T-helper 17 cell (primary cell): ENCODE results near the gene ATF6. TPM values are rescaled to one million over a fixed set of nuclear protein-coding genes. Genes with fewer than 3 reads are reported as not detected.
A peak's percentile ranks its signal among the peaks of the same experiment; 100 is the strongest.

Experiments
- ATAC-seq: fragments of 150-1000 bp; cut with Tn5 transposase; 2 replicates; pipeline ENCODE4 v1.10.0; 2021; ENCODE audit warnings: mild to moderate bottlenecking, moderate library complexity
- DNase-seq, 3 donors: peaks; one replicate each; pipeline versions ENCODE4 v3.0.0 to v3.0.0-alpha.2; 2020 to 2021
- H3K9me3 ChIP-seq: one replicate; pipeline ENCODE4 v1.7.0; 2013; ENCODE audit warnings: low read length, mild to moderate bottlenecking; ENCODE audit not compliant: control insufficient read depth, poor library complexity, severe bottlenecking
- H3K27ac Mint-ChIP-seq: one replicate; pipeline ENCODE4 v1.8.0; 2022; ENCODE audit warnings: mild to moderate bottlenecking, moderate library complexity, mixed read lengths
- H3K27me3 Mint-ChIP-seq: one replicate; pipeline ENCODE4 v1.8.0; 2022; ENCODE audit warnings: mixed read lengths
- H3K36me3 Mint-ChIP-seq: one replicate; pipeline ENCODE4 v1.8.0; 2022; ENCODE audit warnings: low read depth, mixed read lengths
- H3K4me1 Mint-ChIP-seq: one replicate; pipeline ENCODE4 v1.8.0; 2022; ENCODE audit warnings: mild to moderate bottlenecking, mixed read lengths
- H3K4me3 Mint-ChIP-seq: one replicate; pipeline ENCODE4 v1.8.0; 2022; ENCODE audit warnings: mild to moderate bottlenecking, moderate library complexity, mixed read lengths
- total RNA-seq, 4 donors: library from RNA in 2 of 4; stranded (reverse) in 2 of 4; gene quantifications; one replicate each; pipeline ENCODE4 v1.2.3 and lab custom pipeline; 2022 to 2026

The ATF6 gene
- total RNA-seq, 2 donors from 2014 or later: 17.0 to 18.6 TPM

DNA sequence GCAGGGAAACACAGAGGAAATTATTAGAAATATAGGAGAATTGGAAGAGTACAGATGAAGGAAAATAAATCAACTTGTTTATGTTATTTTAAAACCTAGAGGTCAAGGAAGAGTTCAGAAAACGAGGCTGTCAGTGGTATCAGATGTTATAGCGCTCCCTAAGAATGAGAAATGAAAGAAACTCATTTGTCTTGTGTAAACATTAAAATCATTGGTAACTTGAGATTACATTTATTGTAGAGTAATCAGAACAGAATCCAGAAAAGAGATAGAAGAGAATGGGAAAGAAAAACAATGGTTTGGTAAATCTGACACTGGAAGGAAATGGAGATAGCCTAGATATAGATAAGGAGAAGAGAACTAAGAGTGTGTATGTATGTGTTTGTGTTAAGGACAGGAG is 106.4 kb downstream of the ATF6 start:
- DNase-seq: no peak
- H3K9me3 ChIP-seq: no peaks in the 10 kb centered on the region
- Mint-ChIP-seq H3K4me3 (no peak overlapping the region), H3K27me3 (no peaks in the 10 kb centered on the region), H3K4me1 (peaks cover 4% of the 10 kb centered on the region), H3K36me3 (peaks cover 4% of the 10 kb centered on the region), H3K27ac (peak overlapping the region; percentile 14)
- ATAC-seq: no peak

DNA sequence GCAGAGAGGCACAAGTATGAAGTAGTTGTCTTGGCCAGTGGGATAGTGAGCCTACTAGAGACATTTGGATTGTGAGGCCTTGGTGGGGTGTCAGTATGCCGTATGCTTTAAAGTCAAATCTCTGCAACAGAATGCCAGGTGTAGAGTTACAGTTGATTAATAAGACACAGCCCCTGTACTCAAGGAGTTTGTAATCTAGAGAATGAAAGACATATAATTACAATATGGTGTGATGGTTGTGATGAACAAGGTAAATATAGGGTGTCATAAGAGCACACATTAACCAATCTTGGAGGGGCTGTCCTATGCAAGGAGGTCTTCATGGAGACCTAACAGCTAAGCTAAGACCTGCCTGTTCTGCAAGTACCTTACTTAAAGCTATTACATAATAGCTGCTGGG is 113.1 kb downstream of the ATF6 start:
- Mint-ChIP-seq H3K4me1 (peaks cover 3% of the 10 kb centered on the region), H3K27me3 (no peaks in the 10 kb centered on the region), H3K4me3 (no peak overlapping the region), H3K27ac (peak overlapping the region; percentile 62), H3K36me3 (no peaks in the 10 kb centered on the region)
- no peaks in the 10 kb centered on the region for H3K9me3 ChIP-seq
- no peak for DNase-seq
- ATAC-seq: no peak

DNA sequence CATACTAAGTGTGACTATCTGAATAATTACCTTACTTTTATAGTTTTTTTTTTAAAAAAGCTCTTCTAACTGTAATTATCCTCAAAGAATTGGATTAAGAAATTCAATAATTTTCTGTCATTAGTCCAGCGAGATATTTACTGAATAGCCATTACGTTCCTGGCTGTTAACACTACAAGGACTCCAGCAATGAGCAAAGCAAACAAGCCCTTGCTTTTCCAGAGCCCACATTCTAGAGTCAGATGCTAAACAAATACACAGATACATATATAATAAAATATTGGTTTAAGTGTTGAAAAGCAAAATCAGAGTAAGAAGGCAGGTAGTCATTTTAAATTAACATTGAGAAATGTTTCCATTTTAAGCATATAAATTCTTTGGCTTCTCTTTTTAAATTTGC is 118.4 kb downstream of the ATF6 start:
- peaks cover 6% of the 10 kb centered on the region for H3K4me1 Mint-ChIP-seq
- peaks cover 5% of the 10 kb centered on the region for H3K36me3 Mint-ChIP-seq

DNA sequence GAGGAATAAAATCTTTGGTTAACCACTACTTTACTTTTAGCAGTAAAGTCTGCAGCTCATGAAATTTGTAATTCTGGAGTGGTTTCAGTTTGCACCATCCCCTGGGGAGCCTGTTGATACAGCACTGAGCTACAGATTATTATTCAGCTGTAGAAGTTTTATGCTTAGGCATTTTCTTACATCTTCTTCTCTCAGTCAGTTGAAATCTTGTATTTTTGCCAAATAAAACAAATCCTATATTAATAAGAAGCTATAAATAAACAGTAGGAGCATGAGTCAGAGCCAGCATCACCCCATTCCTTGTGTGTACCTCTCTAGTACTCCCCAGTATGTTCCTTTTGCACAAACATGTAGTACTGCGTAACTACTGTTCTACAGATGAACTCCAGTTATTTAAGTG is 118.9 kb downstream of the ATF6 start:
- Mint-ChIP-seq H3K27ac (no peak overlapping the region), H3K4me3 (no peak overlapping the region), H3K4me1 (peaks cover 6% of the 10 kb centered on the region), H3K36me3 (peaks cover 7% of the 10 kb centered on the region), H3K27me3 (no peaks in the 10 kb centered on the region)
- ATAC-seq (no peak), DNase-seq (no peak)
- no peaks in the 10 kb centered on the region for H3K9me3 ChIP-seq

More for the DNA sequence above, 118.4 kb downstream of the ATF6 start:
- Mint-ChIP-seq H3K4me3 (no peak overlapping the region), H3K27ac (no peak overlapping the region), H3K27me3 (no peaks in the 10 kb centered on the region)
- H3K9me3 ChIP-seq: no peaks in the 10 kb centered on the region
- DNase-seq (no peak), ATAC-seq (no peak)

DNA sequence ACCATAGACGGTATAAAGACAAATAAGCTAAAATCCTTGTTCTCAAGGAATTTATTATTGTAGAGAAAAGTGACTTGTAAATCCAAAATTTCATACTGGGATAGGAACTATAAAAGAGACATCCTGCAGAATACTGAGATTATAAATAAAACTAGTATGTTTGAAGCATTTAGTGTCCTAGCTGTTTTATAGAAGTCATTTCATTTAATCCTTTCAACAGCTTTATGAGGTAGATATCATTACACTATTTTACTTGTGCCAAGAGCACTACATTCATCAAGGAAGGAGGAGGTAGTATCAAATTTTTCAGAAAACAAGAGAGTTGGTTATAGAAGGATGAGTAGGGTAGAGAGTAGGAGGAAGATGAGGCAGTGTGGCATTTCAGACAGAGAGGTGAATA is 119.6 kb downstream of the ATF6 start:
- DNase-seq: no peak
- Mint-ChIP-seq H3K27ac (no peak overlapping the region), H3K4me1 (peaks cover 6% of the 10 kb centered on the region), H3K36me3 (peaks cover 7% of the 10 kb centered on the region), H3K4me3 (no peak overlapping the region), H3K27me3 (no peaks in the 10 kb centered on the region)
- H3K9me3 ChIP-seq: no peaks in the 10 kb centered on the region
- ATAC-seq: no peak

DNA sequence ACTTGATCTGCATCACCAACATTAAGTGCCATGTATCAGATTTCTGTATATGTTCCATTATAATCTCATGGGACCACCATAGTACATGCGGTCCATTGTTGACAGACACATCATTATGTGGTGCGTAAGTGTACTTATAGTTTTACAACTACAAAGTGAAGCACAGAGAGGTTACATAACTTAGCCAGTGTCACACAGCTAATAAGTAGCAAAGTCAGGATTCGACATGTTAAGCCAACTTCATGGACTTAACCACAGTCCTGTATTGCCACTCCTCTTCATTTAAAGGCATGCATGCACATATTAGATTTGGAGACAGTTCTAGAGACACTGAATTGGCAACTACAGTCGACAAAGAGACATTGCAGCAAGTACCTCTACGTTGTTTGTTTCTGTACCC is 120.5 kb downstream of the ATF6 start:
- no peak overlapping the region for H3K4me3 Mint-ChIP-seq
- no peak overlapping the region for H3K27ac Mint-ChIP-seq
- ATAC-seq (no peak), DNase-seq (no peak)
- H3K4me1 Mint-ChIP-seq: peaks cover 6% of the 10 kb centered on the region
- H3K27me3 Mint-ChIP-seq: no peaks in the 10 kb centered on the region
- H3K36me3 Mint-ChIP-seq: peaks cover 7% of the 10 kb centered on the region
- no peaks in the 10 kb centered on the region for H3K9me3 ChIP-seq

DNA sequence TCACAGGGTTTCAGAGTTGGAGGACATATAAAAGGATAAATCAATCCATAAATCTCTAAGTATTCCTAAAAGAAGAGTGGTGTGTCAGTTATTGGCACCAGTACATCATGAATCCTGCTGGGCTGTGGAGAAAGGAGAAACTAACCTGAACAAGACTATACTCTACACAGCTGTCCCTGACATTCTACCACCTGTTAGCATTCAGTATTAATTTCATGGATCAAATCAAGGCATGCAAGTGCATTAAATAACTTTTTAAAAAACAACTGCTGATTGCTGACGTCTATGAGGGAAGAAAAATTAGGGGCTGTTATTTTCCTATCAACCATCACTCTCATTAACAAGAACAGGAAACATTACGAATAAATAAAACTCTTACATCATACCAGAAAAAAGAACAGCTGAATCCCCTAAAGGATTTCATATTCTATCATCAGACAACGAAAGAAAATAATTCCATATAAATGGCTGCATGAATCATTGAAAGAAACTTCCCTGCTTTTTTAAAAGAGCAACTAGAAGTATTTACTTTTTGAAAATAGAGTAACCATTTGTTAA is 121.7 kb downstream of the ATF6 start:
- no peak overlapping the region for H3K27ac Mint-ChIP-seq
- no peaks in the 10 kb centered on the region for H3K9me3 ChIP-seq
- peaks cover 7% of the 10 kb centered on the region for H3K36me3 Mint-ChIP-seq
- H3K4me1 Mint-ChIP-seq: peaks cover 5% of the 10 kb centered on the region
- ATAC-seq: no peak
- H3K27me3 Mint-ChIP-seq: no peaks in the 10 kb centered on the region
- no peak for DNase-seq
- no peak overlapping the region for H3K4me3 Mint-ChIP-seq

DNA sequence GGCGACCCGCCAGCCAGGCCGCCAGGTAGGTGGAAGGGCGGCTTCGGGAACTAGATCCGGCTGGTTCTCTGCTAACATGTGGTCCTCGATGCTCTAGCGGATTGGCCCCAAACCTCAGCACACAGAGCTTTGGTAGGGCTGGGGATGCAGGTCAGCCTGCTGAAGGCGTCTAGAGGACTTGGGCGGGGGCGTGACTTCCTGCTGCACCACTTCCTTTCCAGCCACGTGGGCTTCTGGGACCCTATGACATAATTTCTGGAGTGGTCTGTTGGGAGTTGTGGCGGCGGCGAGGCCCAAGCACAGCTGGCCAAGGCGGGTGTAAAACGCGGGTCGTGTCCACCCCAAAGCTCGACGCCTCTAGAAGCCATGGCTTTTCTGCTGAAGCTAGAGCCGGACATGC is 124.5 kb downstream of the ATF6 start:
- Mint-ChIP-seq H3K27me3 (no peaks in the 10 kb centered on the region), H3K4me1 (peaks cover 3% of the 10 kb centered on the region), H3K4me3 (no peak overlapping the region), H3K36me3 (peaks cover 7% of the 10 kb centered on the region), H3K27ac (no peak overlapping the region)
- no peaks in the 10 kb centered on the region for H3K9me3 ChIP-seq
- no peak for DNase-seq
- no peak for ATAC-seq

DNA sequence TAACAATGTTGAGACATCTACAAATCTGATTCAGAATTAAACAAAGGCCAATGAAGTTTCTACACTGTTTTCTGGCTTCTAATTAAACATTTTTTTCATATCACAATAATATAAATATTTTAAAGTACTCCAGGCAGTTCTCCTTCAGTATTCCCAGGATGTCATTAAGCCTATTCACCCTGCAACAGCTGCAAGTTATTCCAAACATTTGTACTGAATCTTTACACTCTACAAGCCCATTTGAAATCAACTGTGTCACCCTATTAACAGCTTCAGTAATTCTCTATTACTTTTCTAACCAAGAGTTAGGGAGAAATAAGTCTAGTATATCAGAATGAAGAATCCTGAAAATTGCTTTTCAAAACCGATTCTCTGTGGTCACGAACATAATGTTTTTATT is 133.0 kb downstream of the ATF6 start:
- Mint-ChIP-seq H3K27ac (no peak overlapping the region), H3K4me1 (no peaks in the 10 kb centered on the region), H3K27me3 (no peaks in the 10 kb centered on the region), H3K36me3 (no peaks in the 10 kb centered on the region), H3K4me3 (no peak overlapping the region)
- DNase-seq (no peak), ATAC-seq (no peak)
- no peaks in the 10 kb centered on the region for H3K9me3 ChIP-seq

DNA sequence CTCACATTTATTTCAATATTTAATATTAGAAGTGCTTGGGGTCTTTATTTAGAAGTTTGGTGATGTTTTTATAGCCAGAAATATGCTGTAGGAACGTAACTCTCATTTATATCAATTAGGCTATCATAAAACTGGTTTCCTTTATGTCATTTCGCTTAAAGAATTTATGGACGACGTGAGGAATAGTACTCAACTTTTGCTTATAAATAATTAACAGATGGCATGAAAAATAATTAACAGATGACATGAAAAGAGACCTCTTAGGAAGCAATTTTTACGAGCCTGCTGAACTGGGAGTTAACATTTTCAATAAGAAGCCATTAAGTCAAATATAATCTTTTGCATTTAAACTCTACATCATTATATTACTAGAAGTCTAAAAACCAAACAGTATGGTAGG is 134.0 kb downstream of the ATF6 start:
- H3K9me3 ChIP-seq: no peaks in the 10 kb centered on the region
- no peaks in the 10 kb centered on the region for H3K27me3 Mint-ChIP-seq
- no peak for ATAC-seq
- no peaks in the 10 kb centered on the region for H3K4me1 Mint-ChIP-seq
- H3K4me3 Mint-ChIP-seq: no peak overlapping the region
- no peaks in the 10 kb centered on the region for H3K36me3 Mint-ChIP-seq
- no peak for DNase-seq
- H3K27ac Mint-ChIP-seq: no peak overlapping the region

DNA sequence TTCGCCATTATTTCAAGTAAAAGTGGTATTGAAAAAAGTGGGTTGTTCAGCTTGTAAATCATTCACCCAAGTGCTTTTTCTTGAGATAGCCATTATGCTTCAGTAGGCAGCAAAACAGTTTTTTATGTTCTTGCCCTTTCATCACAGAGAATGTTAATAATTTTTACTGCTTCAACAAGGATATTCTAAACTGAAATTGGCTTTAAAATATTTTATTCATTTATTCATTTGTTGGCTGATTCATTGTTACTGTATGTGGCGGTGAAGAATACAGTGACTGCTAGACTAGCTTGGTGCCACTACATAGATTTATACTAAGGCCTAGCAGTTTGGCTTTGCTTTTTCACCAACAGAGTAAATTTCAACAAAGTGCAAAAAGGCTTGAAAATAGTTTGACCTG is 136.1 kb downstream of the ATF6 start:
- H3K4me1 Mint-ChIP-seq: no peaks in the 10 kb centered on the region
- no peak overlapping the region for H3K4me3 Mint-ChIP-seq
- ATAC-seq (no peak), DNase-seq (no peak)
- no peak overlapping the region for H3K27ac Mint-ChIP-seq
- H3K27me3 Mint-ChIP-seq: no peaks in the 10 kb centered on the region
- no peaks in the 10 kb centered on the region for H3K36me3 Mint-ChIP-seq
- H3K9me3 ChIP-seq: no peaks in the 10 kb centered on the region

DNA sequence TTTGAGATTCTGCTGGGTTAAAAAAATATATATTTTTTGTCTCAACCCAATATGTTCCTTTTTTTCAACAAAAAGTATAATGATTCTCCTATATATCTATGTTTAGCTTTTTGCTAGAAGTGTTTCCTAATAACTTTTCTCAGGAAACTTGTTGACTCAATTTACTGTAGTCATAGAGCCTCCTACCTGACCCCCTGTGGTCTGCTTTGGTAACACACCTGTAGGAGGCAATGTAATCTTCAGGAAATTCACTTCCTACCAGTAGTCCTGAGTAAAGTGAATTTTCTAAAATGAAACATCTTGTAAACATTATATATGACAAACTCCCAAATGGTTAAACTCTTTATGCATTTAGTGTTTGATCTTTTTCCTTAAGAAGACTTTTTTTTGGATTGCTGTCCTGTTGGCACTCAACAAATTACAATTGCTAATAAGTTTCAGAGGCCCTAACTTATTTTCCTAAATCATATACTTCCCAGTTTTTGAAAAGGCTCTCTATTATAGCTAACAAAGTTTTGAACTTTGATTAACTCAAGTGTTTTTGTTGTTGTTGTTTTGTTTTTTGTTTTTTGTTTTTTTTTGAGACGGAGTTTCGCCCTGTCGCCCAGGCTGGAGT is 139.3 kb downstream of the ATF6 start:
- no peaks in the 10 kb centered on the region for H3K27me3 Mint-ChIP-seq
- no peak overlapping the region for H3K27ac Mint-ChIP-seq
- peak; percentile 65 for ATAC-seq
- H3K4me3 Mint-ChIP-seq: no peak overlapping the region
- no peaks in the 10 kb centered on the region for H3K9me3 ChIP-seq
- no peaks in the 10 kb centered on the region for H3K36me3 Mint-ChIP-seq
- no peak for DNase-seq
- peaks cover 4% of the 10 kb centered on the region for H3K4me1 Mint-ChIP-seq

DNA sequence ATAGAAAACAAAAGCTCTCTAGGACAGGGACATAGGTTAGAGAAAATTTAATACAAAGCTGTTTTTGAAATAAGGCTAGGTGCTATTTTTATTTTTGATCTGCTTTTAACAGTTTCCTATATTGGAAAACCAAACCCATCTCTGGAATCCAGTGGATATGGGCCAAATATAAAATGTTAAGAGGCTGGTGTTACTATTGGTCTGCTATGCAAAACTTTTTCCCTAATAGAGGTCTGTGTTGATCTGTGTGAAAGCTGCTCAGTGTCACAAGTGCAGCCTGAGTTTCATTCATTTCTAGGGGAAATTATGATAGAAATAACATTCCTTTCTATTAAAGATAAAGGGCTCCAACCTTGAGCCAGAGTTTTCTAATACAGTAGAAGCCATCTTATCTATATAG is 141.1 kb downstream of the ATF6 start:
- DNase-seq: no peak
- Mint-ChIP-seq H3K4me1 (peaks cover 4% of the 10 kb centered on the region), H3K27ac (no peak overlapping the region), H3K27me3 (no peaks in the 10 kb centered on the region), H3K36me3 (no peaks in the 10 kb centered on the region), H3K4me3 (no peak overlapping the region)
- no peaks in the 10 kb centered on the region for H3K9me3 ChIP-seq
- ATAC-seq: no peak

DNA sequence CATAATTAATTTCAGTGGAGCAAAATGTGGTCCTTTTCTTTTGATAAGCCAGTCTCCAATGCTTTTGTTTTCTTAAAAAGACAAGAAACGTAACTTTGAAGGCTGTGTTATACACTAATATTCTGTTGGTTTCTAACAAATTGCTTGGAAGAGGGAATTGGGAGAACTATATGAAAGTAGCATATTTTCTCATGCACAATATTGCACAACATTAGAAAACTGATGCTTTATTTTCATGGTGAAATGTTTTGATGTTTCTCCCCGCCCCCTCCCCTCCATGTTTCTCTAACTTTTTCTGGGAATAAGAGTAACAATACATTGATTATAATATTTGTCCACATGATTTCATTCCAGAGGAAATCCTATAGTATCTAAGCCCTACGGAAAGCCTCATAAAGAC is 142.1 kb downstream of the ATF6 start:
- no peak overlapping the region for H3K4me3 Mint-ChIP-seq
- no peaks in the 10 kb centered on the region for H3K36me3 Mint-ChIP-seq
- H3K4me1 Mint-ChIP-seq: peaks cover 4% of the 10 kb centered on the region
- ATAC-seq (no peak), DNase-seq (no peak)
- no peaks in the 10 kb centered on the region for H3K27me3 Mint-ChIP-seq
- H3K27ac Mint-ChIP-seq: no peak overlapping the region
- no peaks in the 10 kb centered on the region for H3K9me3 ChIP-seq
